Dendritic cell treated with granulocyte-macrophage colony-stimulating factor and Interleukin-4, amounts not matched to agents 40 ng/mL and 50 ng/mL, for 4 days (primary cell): Measurements from ENCODE around the gene NDST3.
"Not testable (repeated sequence)": the region's sequence is repeated elsewhere in the genome, so short reads cannot be mapped to it uniquely, and the experiment has no call there.

ENCODE experiments used
- H3K27ac Mint-ChIP-seq: one replicate; pipeline ENCODE4 v1.8.0; 2022; ENCODE audit warnings: mild to moderate bottlenecking, mixed read lengths
- H3K27me3 Mint-ChIP-seq: one replicate; pipeline ENCODE4 v1.8.0; 2022; ENCODE audit warnings: mild to moderate bottlenecking, mixed read lengths
- H3K36me3 Mint-ChIP-seq: one replicate; pipeline ENCODE4 v1.8.0; 2022; ENCODE audit warnings: low read depth, mixed read lengths
- H3K4me1 Mint-ChIP-seq: one replicate; pipeline ENCODE4 v1.8.0; 2022; ENCODE audit warnings: low read depth, mixed read lengths
- H3K4me3 Mint-ChIP-seq: one replicate; pipeline ENCODE4 v1.8.0; 2022; ENCODE audit warnings: mild to moderate bottlenecking, moderate library complexity, mixed read lengths
- H3K9me3 Mint-ChIP-seq: one replicate; pipeline ENCODE4 v1.8.0; 2022; ENCODE audit warnings: mixed read lengths
- intact Hi-C: fragments of 100-400 bp; cut with micrococcal nuclease; formaldehyde crosslinking; loops from one replicate; pipeline ENCODE4 v1.15.0; 2022

The NDST3 gene

GRCh38 chr4:118249890-118250289 is 215.6 kb downstream of the NDST3 start:
- H3K4me3 Mint-ChIP-seq = no peak overlapping the region
- H3K36me3 Mint-ChIP-seq = no peaks in the 10 kb centered on the region
- no peaks in the 10 kb centered on the region for H3K4me1 Mint-ChIP-seq
- intact Hi-C loops = no loop called here
- H3K27ac Mint-ChIP-seq = no peak overlapping the region
- H3K9me3 Mint-ChIP-seq = no peaks in the 10 kb centered on the region
- H3K27me3 Mint-ChIP-seq = no peaks in the 10 kb centered on the region

- H3K27me3 Mint-ChIP-seq = no peaks in the 10 kb centered on the region
- no peak overlapping the region for H3K27ac Mint-ChIP-seq
- no peaks in the 10 kb centered on the region for H3K36me3 Mint-ChIP-seq
- no peaks in the 10 kb centered on the region for H3K9me3 Mint-ChIP-seq
- intact Hi-C loops = no loop called here
- H3K4me1 Mint-ChIP-seq = no peaks in the 10 kb centered on the region
- H3K4me3 Mint-ChIP-seq = no peak overlapping the region
These were observed 220.1 kb downstream of the NDST3 start for GRCh38 chr4:118254368-118254767.

GRCh38 chr4:118259111-118259510 is 224.8 kb downstream of the NDST3 start:
- intact Hi-C loops = no loop called here
- H3K27me3 Mint-ChIP-seq = peaks cover 3% of the 10 kb centered on the region
- no peaks in the 10 kb centered on the region for H3K9me3 Mint-ChIP-seq
- H3K36me3 Mint-ChIP-seq = no peaks in the 10 kb centered on the region
- no peak overlapping the region for H3K27ac Mint-ChIP-seq
- H3K4me3 Mint-ChIP-seq = no peak overlapping the region
- no peaks in the 10 kb centered on the region for H3K4me1 Mint-ChIP-seq

- intact Hi-C loops = no loop called here
- H3K27ac Mint-ChIP-seq = no peak overlapping the region
- no peak overlapping the region for H3K4me3 Mint-ChIP-seq
- no peaks in the 10 kb centered on the region for H3K4me1 Mint-ChIP-seq
- H3K9me3 Mint-ChIP-seq = no peaks in the 10 kb centered on the region
- peaks cover 10% of the 10 kb centered on the region for H3K27me3 Mint-ChIP-seq
- no peaks in the 10 kb centered on the region for H3K36me3 Mint-ChIP-seq
These were observed 226.0 kb downstream of the NDST3 start for GRCh38 chr4:118260309-118260708.

- Mint-ChIP-seq H3K4me1 (no peaks in the 10 kb centered on the region), H3K9me3 (no peaks in the 10 kb centered on the region), H3K36me3 (no peaks in the 10 kb centered on the region), H3K27me3 (peaks cover 10% of the 10 kb centered on the region), H3K4me3 (no peak overlapping the region), H3K27ac (no peak overlapping the region)
- intact Hi-C loops = no loop called here
These were observed 229.8 kb downstream of the NDST3 start for GRCh38 chr4:118264096-118264495.

GRCh38 chr4:118265312-118266144 is 231.2 kb downstream of the NDST3 start:
- no peak overlapping the region for H3K27ac Mint-ChIP-seq
- no peaks in the 10 kb centered on the region for H3K9me3 Mint-ChIP-seq
- no peaks in the 10 kb centered on the region for H3K4me1 Mint-ChIP-seq
- intact Hi-C loops = no loop called here
- H3K36me3 Mint-ChIP-seq = no peaks in the 10 kb centered on the region
- peaks cover 10% of the 10 kb centered on the region for H3K27me3 Mint-ChIP-seq
- peak overlapping the region; percentile 71 for H3K4me3 Mint-ChIP-seq

GRCh38 chr4:118266145-118266496 is 231.8 kb downstream of the NDST3 start:
- H3K27ac Mint-ChIP-seq, H3K9me3 Mint-ChIP-seq, H3K4me1 Mint-ChIP-seq, H3K36me3 Mint-ChIP-seq, intact Hi-C loops: not testable (repeated sequence)
- Mint-ChIP-seq H3K27me3 (peaks cover 10% of the 10 kb centered on the region), H3K4me3 (peak overlapping the region; percentile 71)

- Mint-ChIP-seq H3K4me1 (no peaks in the 10 kb centered on the region), H3K36me3 (no peaks in the 10 kb centered on the region), H3K4me3 (no peak overlapping the region), H3K27me3 (peaks cover 9% of the 10 kb centered on the region), H3K9me3 (no peaks in the 10 kb centered on the region), H3K27ac (no peak overlapping the region)
- intact Hi-C loops = no loop called here
These were observed 234.5 kb downstream of the NDST3 start for GRCh38 chr4:118268780-118269179.

GRCh38 chr4:118270492-118270891 is 236.2 kb downstream of the NDST3 start:
- H3K27ac Mint-ChIP-seq = no peak overlapping the region
- peaks cover 5% of the 10 kb centered on the region for H3K9me3 Mint-ChIP-seq
- intact Hi-C loops = loop anchor here (5.0 kb wide), 1 partner anchor 193 kb away; no protein-coding TSS in a partner anchor
- H3K4me3 Mint-ChIP-seq = no peak overlapping the region
- peaks cover 5% of the 10 kb centered on the region for H3K4me1 Mint-ChIP-seq
- no peaks in the 10 kb centered on the region for H3K27me3 Mint-ChIP-seq
- no peaks in the 10 kb centered on the region for H3K36me3 Mint-ChIP-seq

- Mint-ChIP-seq H3K4me3 (no peak overlapping the region), H3K4me1 (peaks cover 10% of the 10 kb centered on the region), H3K9me3 (peaks cover 8% of the 10 kb centered on the region), H3K36me3 (no peaks in the 10 kb centered on the region), H3K27me3 (no peaks in the 10 kb centered on the region), H3K27ac (no peak overlapping the region)
- intact Hi-C loops = loop anchor here (5.0 kb wide), 1 partner anchor 194 kb away; no protein-coding TSS in a partner anchor
These were observed 237.5 kb downstream of the NDST3 start for GRCh38 chr4:118271788-118272187.

- intact Hi-C loops = loop anchor here (5.0 kb wide), 1 partner anchor 196 kb away; no protein-coding TSS in a partner anchor
- H3K36me3 Mint-ChIP-seq = peaks cover 6% of the 10 kb centered on the region
- no peak overlapping the region for H3K27ac Mint-ChIP-seq
- H3K4me3 Mint-ChIP-seq = no peak overlapping the region
- H3K4me1 Mint-ChIP-seq = peaks cover 19% of the 10 kb centered on the region
- H3K9me3 Mint-ChIP-seq = peaks cover 8% of the 10 kb centered on the region
- no peaks in the 10 kb centered on the region for H3K27me3 Mint-ChIP-seq
These were observed 239.4 kb downstream of the NDST3 start for GRCh38 chr4:118273642-118274041.

- Mint-ChIP-seq H3K27ac (no peak overlapping the region), H3K4me1 (peaks cover 30% of the 10 kb centered on the region), H3K36me3 (peaks cover 29% of the 10 kb centered on the region), H3K9me3 (peaks cover 8% of the 10 kb centered on the region), H3K27me3 (no peaks in the 10 kb centered on the region), H3K4me3 (no peak overlapping the region)
- intact Hi-C loops = loop anchor here (5.0 kb wide), 1 partner anchor 406 kb away; no protein-coding TSS in a partner anchor
These were observed 242.3 kb downstream of the NDST3 start for GRCh38 chr4:118276580-118276979.

- H3K9me3 Mint-ChIP-seq = peaks cover 8% of the 10 kb centered on the region
- no peak overlapping the region for H3K27ac Mint-ChIP-seq
- H3K27me3 Mint-ChIP-seq = no peaks in the 10 kb centered on the region
- intact Hi-C loops = loop anchor here (5.0 kb wide), 1 partner anchor 405 kb away; no protein-coding TSS in a partner anchor
- H3K4me3 Mint-ChIP-seq = no peak overlapping the region
- H3K4me1 Mint-ChIP-seq = peaks cover 35% of the 10 kb centered on the region
- H3K36me3 Mint-ChIP-seq = peaks cover 35% of the 10 kb centered on the region
These were observed 243.0 kb downstream of the NDST3 start for GRCh38 chr4:118277243-118277642.

GRCh38 chr4:118278473-118279274 is 244.4 kb downstream of the NDST3 start:
- peaks cover 8% of the 10 kb centered on the region for H3K9me3 Mint-ChIP-seq
- H3K27me3 Mint-ChIP-seq = no peaks in the 10 kb centered on the region
- peak overlapping the region; percentile 99 for H3K27ac Mint-ChIP-seq
- intact Hi-C loops = loop anchor here (2.0 to 5.0 kb wide), 2 partner anchors 312 to 404 kb away; no protein-coding TSS in a partner anchor
- H3K4me3 Mint-ChIP-seq = peak overlapping the region; percentile 93
- peaks cover 35% of the 10 kb centered on the region for H3K36me3 Mint-ChIP-seq
- peaks cover 47% of the 10 kb centered on the region for H3K4me1 Mint-ChIP-seq
